ENCODE measurements around the gene FRMD6.
A peak's percentile ranks its signal among the peaks of the same experiment; 100 is the strongest.
"Not testable (repeated sequence)": the region's sequence is repeated elsewhere in the genome, so short reads cannot be mapped to it uniquely, and the experiment has no call there.

FRMD6 gene

GRCh38 chr14:51727526-51727925 lies 75.8 kb downstream of the FRMD6 start:
- no peak for DNase-seq

GRCh38 chr14:51730098-51730497 lies 78.4 kb downstream of the FRMD6 start:
- no peak for DNase-seq

- peak; percentile 31 for DNase-seq
These were observed 79.0 kb downstream of the FRMD6 start for GRCh38 chr14:51730684-51731083.

- no peak for DNase-seq
These were observed 80.9 kb downstream of the FRMD6 start for GRCh38 chr14:51732494-51733112.

- peak; percentile 59 for DNase-seq
These were observed 81.4 kb downstream of the FRMD6 start for GRCh38 chr14:51733147-51733546.

- no peak for DNase-seq
These were observed 84.1 kb downstream of the FRMD6 start for GRCh38 chr14:51735851-51736250.

- peak; percentile 100 for DNase-seq
These were observed 87.0 kb downstream of the FRMD6 start for GRCh38 chr14:51738754-51739153.

GRCh38 chr14:51743588-51744000 lies 91.9 kb downstream of the FRMD6 start:
- DNase-seq: no peak

GRCh38 chr14:51744372-51745130 lies 92.8 kb downstream of the FRMD6 start:
- DNase-seq: peak; percentile 45

- DNase-seq: not testable (repeated sequence)
These were observed 95.1 kb downstream of the FRMD6 start for GRCh38 chr14:51746823-51747222.

GRCh38 chr14:51750542-51750941 lies 98.8 kb downstream of the FRMD6 start:
- peak; percentile 41 for DNase-seq

- DNase-seq: not testable (repeated sequence)
These were observed 100.1 kb downstream of the FRMD6 start for GRCh38 chr14:51751611-51752345.

- not testable (repeated sequence) for DNase-seq
These were observed 106.0 kb downstream of the FRMD6 start for GRCh38 chr14:51757756-51758155.

- DNase-seq: no peak
These were observed 108.2 kb downstream of the FRMD6 start for GRCh38 chr14:51759950-51760349.

GRCh38 chr14:51765726-51766125 lies 114.0 kb downstream of the FRMD6 start:
- DNase-seq: not testable (repeated sequence)

GRCh38 chr14:51766586-51766985 lies 114.9 kb downstream of the FRMD6 start:
- DNase-seq: not testable (repeated sequence)

- DNase-seq: peak; percentile 57
These were observed 117.6 kb downstream of the FRMD6 start for GRCh38 chr14:51769261-51769660.

- DNase-seq: peak; percentile 84
These were observed 122.5 kb downstream of the FRMD6 start for GRCh38 chr14:51774209-51774608.

- DNase-seq: peak; percentile 89
These were observed 124.6 kb downstream of the FRMD6 start for GRCh38 chr14:51776102-51776894.

GRCh38 chr14:51780006-51780692 lies 128.4 kb downstream of the FRMD6 start:
- peak; percentile 82 for DNase-seq
